HL-60 (cell line): ENCODE data around the gene ASB3.

Experiments
- CTCF ChIP-seq: IDR thresholded peaks from one replicate; pipeline ENCODE4 v1.5.1; 2011; ENCODE audit warnings: low read length, control low read depth, inconsistent platforms; ENCODE audit not compliant: insufficient read depth
- GABPA ChIP-seq: IDR thresholded peaks from 2 replicates; pipeline ENCODE4 v1.6.1; 2012; ENCODE audit warnings: low read depth
- REST ChIP-seq: IDR thresholded peaks from 2 replicates; pipeline ENCODE4 v1.6.1; 2012; ENCODE audit warnings: low read depth; ENCODE audit not compliant: insufficient replicate concordance

GRCh38 chr2:53640466-53640865 lies 146.3 kb downstream of the ASB3 start:
- no peak for TF ChIP-seq CTCF
- no peak for TF ChIP-seq GABPA
- no peak for TF ChIP-seq REST
